HepG2 (cell line): ENCODE results near the gene ACOXL. TPM values are rescaled to one million over a fixed set of nuclear protein-coding genes. Genes with fewer than 3 reads are reported as not detected.
A peak's percentile ranks its signal among the peaks of the same experiment; 100 is the strongest.

ENCODE experiments used
- ARNTL ChIP-seq: sonication (generic); formaldehyde crosslinking; IDR thresholded peaks from 2 replicates; pipeline ENCODE4 v1.4.0; 2020; ENCODE audit warnings: mild to moderate bottlenecking, missing genetic modification reagents
- HDAC2 ChIP-seq: sonication (generic); formaldehyde crosslinking; IDR thresholded peaks from 2 replicates; pipeline ENCODE4 v1.4.0; 2020; ENCODE audit warnings: missing genetic modification reagents
- HNRNPLL ChIP-seq: fragments of 200-400 bp; formaldehyde crosslinking; IDR thresholded peaks from 2 replicates; pipeline ENCODE4 v1.6.1; 2017; ENCODE audit warnings: mild to moderate bottlenecking, low read depth, low read length; ENCODE audit not compliant: poor library complexity, severe bottlenecking
- KAT2B ChIP-seq: fragments of 150-350 bp; IDR thresholded peaks from 2 replicates; pipeline ENCODE4 v1.6.1; 2014; ENCODE audit warnings: low read depth, low read length, borderline replicate concordance
- NAIF1 ChIP-seq: sonication (generic); formaldehyde crosslinking; IDR thresholded peaks from 2 replicates; pipeline ENCODE4 v1.5.0; 2020; ENCODE audit warnings: mild to moderate bottlenecking, missing genetic modification reagents, borderline replicate concordance
- NCOR1 ChIP-seq: fragments of 200-600 bp; sonication (generic); IDR thresholded peaks from 2 replicates; pipeline ENCODE4 v1.7.0; 2017; ENCODE audit warnings: antibody characterized with exemption, low read length, borderline replicate concordance
- ZSCAN22 ChIP-seq: sonication (generic); formaldehyde crosslinking; IDR thresholded peaks from 2 replicates; pipeline ENCODE4 v1.4.0; 2020; ENCODE audit warnings: mild to moderate bottlenecking, missing genetic modification reagents
- polyA plus RNA-seq, 8 experiments: library from polyadenylated mRNA; depleted of rRNA in 3 of 8; stranded (reverse) in 7 of 8; unstranded in 1 of 8; fragments of >200 nt; fragmentation: Illumina TruSeq in 4 of 8; extraction: Trizol in 4 of 8; gene quantifications; 2 replicates each; pipeline versions ENCODE4 v1.2.1 to v1.2.3, GENCODE V29; 2011 to 2016; ENCODE audit warnings: low read depth in 4 of 8, missing spikeins in 1 of 8, mixed read lengths in 1 of 8; ENCODE audit not compliant: insufficient read depth in 1 of 8
- total RNA-seq, 5 experiments: library from RNA; depleted of rRNA; stranded (reverse); fragments of >200 nt; fragmentation: Illumina TruSeq; extraction: Trizol; gene quantifications; 2 replicates each; pipeline ENCODE4 v1.2.3, GENCODE V29; 2016; ENCODE audit warnings: low read depth in 1 of 5
- TF ChIP-seq, protein P1 (sequence below): sonication (generic); formaldehyde crosslinking; IDR thresholded peaks from 2 replicates; pipeline ENCODE4 v1.8.0; 2022; ENCODE audit warnings: missing genetic modification reagents, mild to moderate bottlenecking, inconsistent platforms, borderline replicate concordance
- TF ChIP-seq, protein P2 (sequence below): sonication (generic); formaldehyde crosslinking; IDR thresholded peaks from 2 replicates; pipeline ENCODE4 v1.4.0; 2020; ENCODE audit warnings: mild to moderate bottlenecking, missing genetic modification reagents
- TF ChIP-seq, protein P3 (sequence below): sonication (generic); formaldehyde crosslinking; IDR thresholded peaks from 2 replicates; pipeline ENCODE4 v1.5.1; 2020; ENCODE audit warnings: mild to moderate bottlenecking, moderate library complexity, missing genetic modification reagents
- TF ChIP-seq, protein P4 (sequence below): sonication (generic); formaldehyde crosslinking; IDR thresholded peaks from 2 replicates; pipeline ENCODE4 v1.5.1; 2020; ENCODE audit warnings: missing genetic modification reagents, mild to moderate bottlenecking, borderline replicate concordance
- TF ChIP-seq, protein P5 (sequence below): IDR thresholded peaks from 2 replicates; pipeline ENCODE4 v1.6.1; 2012; ENCODE audit warnings: low read depth, low read length, improper control_type of control experiment

The ACOXL gene
- total and polyA plus RNA-seq, 2 of the 13 experiments (the other 11 are each of a cell fraction or from before 2014, with no cell fraction given): not detected

DNA sequence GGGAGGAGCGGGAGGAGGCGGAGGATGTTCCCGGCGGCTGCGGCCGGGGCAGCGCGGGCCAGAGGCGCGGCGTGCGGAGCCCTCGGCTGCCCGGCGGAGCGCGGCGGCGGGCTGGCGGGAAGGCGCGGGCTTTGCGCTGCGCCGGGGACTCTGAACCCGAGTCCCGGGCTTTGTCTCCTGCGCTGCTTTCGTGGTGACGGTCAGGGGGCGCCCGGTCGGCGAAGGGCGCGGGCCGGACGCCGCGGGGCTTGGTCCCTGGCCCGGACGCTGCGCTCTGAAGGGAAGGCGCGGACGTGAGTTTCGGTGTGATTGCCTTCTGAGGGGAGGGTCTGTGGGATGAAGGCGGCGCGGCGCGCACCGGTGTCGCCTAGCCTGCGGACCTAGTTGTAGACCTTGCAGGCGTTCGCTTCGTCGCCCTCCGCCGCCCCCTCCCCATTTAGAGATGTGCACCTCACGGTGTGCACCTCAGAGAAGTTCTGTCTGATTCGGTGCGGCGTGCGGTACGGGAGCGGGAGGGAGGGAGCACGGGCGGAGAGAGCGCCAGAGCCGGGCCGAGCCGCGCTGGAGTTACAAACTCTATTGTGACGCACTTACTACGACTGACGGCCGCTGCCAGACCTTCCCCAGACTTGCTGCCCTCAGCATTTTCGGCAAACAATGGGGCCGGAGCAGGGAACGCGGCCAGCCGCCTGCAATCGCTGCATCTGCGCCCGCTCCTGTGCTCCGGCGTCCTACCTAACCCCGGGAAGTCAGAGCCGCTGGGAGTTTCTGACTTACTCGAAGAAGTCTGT, 390.5 kb downstream of the ACOXL start (continued):
- TF ChIP-seq, protein P1, sequence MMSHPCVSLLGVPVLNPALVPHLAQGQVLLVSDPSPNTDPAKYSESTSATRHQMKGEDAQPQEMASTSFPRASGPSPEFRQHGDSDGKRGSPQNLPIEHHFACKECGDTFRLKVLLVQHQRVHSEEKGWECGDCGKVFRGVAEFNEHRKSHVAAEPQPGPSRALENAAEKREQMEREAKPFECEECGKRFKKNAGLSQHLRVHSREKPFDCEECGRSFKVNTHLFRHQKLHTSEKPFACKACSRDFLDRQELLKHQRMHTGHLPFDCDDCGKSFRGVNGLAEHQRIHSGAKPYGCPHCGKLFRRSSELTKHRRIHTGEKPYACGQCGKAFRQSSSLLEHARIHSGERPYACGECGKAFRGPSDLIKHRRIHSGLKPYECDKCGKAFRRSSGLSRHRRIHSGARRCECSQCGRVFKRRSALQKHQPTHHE (CRISPR knock-in tag): no peak
- TF ChIP-seq ARNTL (CRISPR knock-in tag) (0 out of 2 replicates have a peak, but pooled peaks have one; percentile 3), ZSCAN22 (CRISPR knock-in tag) (no peak), NCOR1 (no peak), KAT2B (no peak), NAIF1 (CRISPR knock-in tag) (no peak), HNRNPLL (peak; percentile 94), HDAC2 (peak; percentile 52; the same call in 1 of the 2 replicates)
- TF ChIP-seq, protein P2, sequence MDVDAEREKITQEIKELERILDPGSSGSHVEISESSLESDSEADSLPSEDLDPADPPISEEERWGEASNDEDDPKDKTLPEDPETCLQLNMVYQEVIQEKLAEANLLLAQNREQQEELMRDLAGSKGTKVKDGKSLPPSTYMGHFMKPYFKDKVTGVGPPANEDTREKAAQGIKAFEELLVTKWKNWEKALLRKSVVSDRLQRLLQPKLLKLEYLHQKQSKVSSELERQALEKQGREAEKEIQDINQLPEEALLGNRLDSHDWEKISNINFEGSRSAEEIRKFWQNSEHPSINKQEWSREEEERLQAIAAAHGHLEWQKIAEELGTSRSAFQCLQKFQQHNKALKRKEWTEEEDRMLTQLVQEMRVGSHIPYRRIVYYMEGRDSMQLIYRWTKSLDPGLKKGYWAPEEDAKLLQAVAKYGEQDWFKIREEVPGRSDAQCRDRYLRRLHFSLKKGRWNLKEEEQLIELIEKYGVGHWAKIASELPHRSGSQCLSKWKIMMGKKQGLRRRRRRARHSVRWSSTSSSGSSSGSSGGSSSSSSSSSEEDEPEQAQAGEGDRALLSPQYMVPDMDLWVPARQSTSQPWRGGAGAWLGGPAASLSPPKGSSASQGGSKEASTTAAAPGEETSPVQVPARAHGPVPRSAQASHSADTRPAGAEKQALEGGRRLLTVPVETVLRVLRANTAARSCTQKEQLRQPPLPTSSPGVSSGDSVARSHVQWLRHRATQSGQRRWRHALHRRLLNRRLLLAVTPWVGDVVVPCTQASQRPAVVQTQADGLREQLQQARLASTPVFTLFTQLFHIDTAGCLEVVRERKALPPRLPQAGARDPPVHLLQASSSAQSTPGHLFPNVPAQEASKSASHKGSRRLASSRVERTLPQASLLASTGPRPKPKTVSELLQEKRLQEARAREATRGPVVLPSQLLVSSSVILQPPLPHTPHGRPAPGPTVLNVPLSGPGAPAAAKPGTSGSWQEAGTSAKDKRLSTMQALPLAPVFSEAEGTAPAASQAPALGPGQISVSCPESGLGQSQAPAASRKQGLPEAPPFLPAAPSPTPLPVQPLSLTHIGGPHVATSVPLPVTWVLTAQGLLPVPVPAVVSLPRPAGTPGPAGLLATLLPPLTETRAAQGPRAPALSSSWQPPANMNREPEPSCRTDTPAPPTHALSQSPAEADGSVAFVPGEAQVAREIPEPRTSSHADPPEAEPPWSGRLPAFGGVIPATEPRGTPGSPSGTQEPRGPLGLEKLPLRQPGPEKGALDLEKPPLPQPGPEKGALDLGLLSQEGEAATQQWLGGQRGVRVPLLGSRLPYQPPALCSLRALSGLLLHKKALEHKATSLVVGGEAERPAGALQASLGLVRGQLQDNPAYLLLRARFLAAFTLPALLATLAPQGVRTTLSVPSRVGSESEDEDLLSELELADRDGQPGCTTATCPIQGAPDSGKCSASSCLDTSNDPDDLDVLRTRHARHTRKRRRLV (CRISPR knock-in tag): no peak
- TF ChIP-seq, protein P3, sequence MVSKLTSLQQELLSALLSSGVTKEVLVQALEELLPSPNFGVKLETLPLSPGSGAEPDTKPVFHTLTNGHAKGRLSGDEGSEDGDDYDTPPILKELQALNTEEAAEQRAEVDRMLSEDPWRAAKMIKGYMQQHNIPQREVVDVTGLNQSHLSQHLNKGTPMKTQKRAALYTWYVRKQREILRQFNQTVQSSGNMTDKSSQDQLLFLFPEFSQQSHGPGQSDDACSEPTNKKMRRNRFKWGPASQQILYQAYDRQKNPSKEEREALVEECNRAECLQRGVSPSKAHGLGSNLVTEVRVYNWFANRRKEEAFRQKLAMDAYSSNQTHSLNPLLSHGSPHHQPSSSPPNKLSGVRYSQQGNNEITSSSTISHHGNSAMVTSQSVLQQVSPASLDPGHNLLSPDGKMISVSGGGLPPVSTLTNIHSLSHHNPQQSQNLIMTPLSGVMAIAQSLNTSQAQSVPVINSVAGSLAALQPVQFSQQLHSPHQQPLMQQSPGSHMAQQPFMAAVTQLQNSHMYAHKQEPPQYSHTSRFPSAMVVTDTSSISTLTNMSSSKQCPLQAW: peak; percentile 64; the same call in 1 of the 2 replicates
- TF ChIP-seq, protein P4, sequence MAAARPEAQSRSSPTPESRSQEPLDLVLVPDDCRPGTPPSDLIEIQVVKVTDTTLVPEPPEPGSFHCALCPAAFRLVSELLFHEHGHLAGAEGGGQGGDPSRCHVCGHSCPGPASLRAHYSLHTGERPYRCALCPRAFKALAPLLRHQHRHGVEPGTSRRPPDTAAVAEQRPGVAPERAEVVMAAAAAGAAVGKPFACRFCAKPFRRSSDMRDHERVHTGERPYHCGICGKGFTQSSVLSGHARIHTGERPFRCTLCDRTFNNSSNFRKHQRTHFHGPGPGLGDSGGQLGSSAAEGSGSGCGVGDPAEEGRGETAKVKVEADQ: peak; percentile 95
- TF ChIP-seq, protein P5, sequence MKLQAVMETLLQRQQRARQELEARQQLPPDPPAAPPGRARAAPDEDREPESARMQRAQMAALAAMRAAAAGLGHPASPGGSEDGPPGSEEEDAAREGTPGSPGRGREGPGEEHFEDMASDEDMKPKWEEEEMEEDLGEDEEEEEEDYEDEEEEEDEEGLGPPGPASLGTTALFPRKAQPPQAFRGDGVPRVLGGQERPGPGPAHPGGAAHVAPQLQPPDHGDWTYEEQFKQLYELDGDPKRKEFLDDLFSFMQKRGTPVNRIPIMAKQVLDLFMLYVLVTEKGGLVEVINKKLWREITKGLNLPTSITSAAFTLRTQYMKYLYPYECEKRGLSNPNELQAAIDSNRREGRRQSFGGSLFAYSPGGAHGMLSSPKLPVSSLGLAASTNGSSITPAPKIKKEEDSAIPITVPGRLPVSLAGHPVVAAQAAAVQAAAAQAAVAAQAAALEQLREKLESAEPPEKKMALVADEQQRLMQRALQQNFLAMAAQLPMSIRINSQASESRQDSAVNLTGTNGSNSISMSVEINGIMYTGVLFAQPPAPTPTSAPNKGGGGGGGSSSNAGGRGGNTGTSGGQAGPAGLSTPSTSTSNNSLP: 0 out of 2 replicates have a peak, but pooled peaks have one; percentile 13
